ENCODE results near the gene EIF2S2.

The EIF2S2 gene

GRCh38 chr20:34098570-34098969 is 13.5 kb downstream of the EIF2S2 start:
- Histone ChIP-seq H3K27me3 (ENCODE audit: insufficient read depth, low read length) (no peaks in the 10 kb centered on the region), H3K9me3 (ENCODE audit: insufficient read depth, low read depth, low read length) (no peaks in the 10 kb centered on the region), H3K36me3 (ENCODE audit: insufficient read depth, low read depth, low read length) (peaks cover 100% of the 10 kb centered on the region), H3K27ac (ENCODE audit: low read length) (no peak overlapping the region), H3K9ac (ENCODE audit: low read depth, low read length) (no peak overlapping the region), H3K4me1 (ENCODE audit: insufficient read depth, low read length) (no peaks in the 10 kb centered on the region), H3K4me3 (ENCODE audit: low read length) (no peak overlapping the region)

- H3K36me3 ChIP-seq (ENCODE audit: insufficient read depth, low read depth, low read length) = peaks cover 100% of the 10 kb centered on the region
- H3K27me3 ChIP-seq (ENCODE audit: insufficient read depth, low read length) = no peaks in the 10 kb centered on the region
- H3K4me1 ChIP-seq (ENCODE audit: insufficient read depth, low read length) = no peaks in the 10 kb centered on the region
- H3K27ac ChIP-seq (ENCODE audit: low read length) = no peak overlapping the region
- no peak overlapping the region for H3K9ac ChIP-seq (ENCODE audit: low read depth, low read length)
- H3K9me3 ChIP-seq (ENCODE audit: insufficient read depth, low read depth, low read length) = no peaks in the 10 kb centered on the region
- no peak overlapping the region for H3K4me3 ChIP-seq (ENCODE audit: low read length)
These were observed 15.2 kb downstream of the EIF2S2 start for GRCh38 chr20:34096699-34097444.

GRCh38 chr20:34095825-34096224 is 16.2 kb downstream of the EIF2S2 start:
- Histone ChIP-seq H3K9ac (ENCODE audit: low read depth, low read length) (no peak overlapping the region), H3K27me3 (ENCODE audit: insufficient read depth, low read length) (no peaks in the 10 kb centered on the region), H3K9me3 (ENCODE audit: insufficient read depth, low read depth, low read length) (no peaks in the 10 kb centered on the region), H3K36me3 (ENCODE audit: insufficient read depth, low read depth, low read length) (peaks cover 98% of the 10 kb centered on the region), H3K4me3 (ENCODE audit: low read length) (no peak overlapping the region), H3K27ac (ENCODE audit: low read length) (no peak overlapping the region), H3K4me1 (ENCODE audit: insufficient read depth, low read length) (no peaks in the 10 kb centered on the region)

GRCh38 chr20:34093895-34094294 is 18.1 kb downstream of the EIF2S2 start:
- Histone ChIP-seq H3K27ac (ENCODE audit: low read length) (no peak overlapping the region), H3K9me3 (ENCODE audit: insufficient read depth, low read depth, low read length) (no peaks in the 10 kb centered on the region), H3K9ac (ENCODE audit: low read depth, low read length) (no peak overlapping the region), H3K4me1 (ENCODE audit: insufficient read depth, low read length) (no peaks in the 10 kb centered on the region), H3K27me3 (ENCODE audit: insufficient read depth, low read length) (no peaks in the 10 kb centered on the region), H3K36me3 (ENCODE audit: insufficient read depth, low read depth, low read length) (peaks cover 98% of the 10 kb centered on the region), H3K4me3 (ENCODE audit: low read length) (no peak overlapping the region)

- Histone ChIP-seq H3K4me1 (ENCODE audit: insufficient read depth, low read length) (no peaks in the 10 kb centered on the region), H3K4me3 (ENCODE audit: low read length) (no peak overlapping the region), H3K27me3 (ENCODE audit: insufficient read depth, low read length) (no peaks in the 10 kb centered on the region), H3K9ac (ENCODE audit: low read depth, low read length) (no peak overlapping the region), H3K27ac (ENCODE audit: low read length) (no peak overlapping the region), H3K36me3 (ENCODE audit: insufficient read depth, low read depth, low read length) (peaks cover 94% of the 10 kb centered on the region), H3K9me3 (ENCODE audit: insufficient read depth, low read depth, low read length) (no peaks in the 10 kb centered on the region)
These were observed 20.3 kb downstream of the EIF2S2 start for GRCh38 chr20:34091637-34092200.

- H3K4me3 ChIP-seq (ENCODE audit: low read length) = no peak overlapping the region
- H3K9me3 ChIP-seq (ENCODE audit: insufficient read depth, low read depth, low read length) = no peaks in the 10 kb centered on the region
- H3K27me3 ChIP-seq (ENCODE audit: insufficient read depth, low read length) = no peaks in the 10 kb centered on the region
- H3K4me1 ChIP-seq (ENCODE audit: insufficient read depth, low read length) = no peaks in the 10 kb centered on the region
- H3K36me3 ChIP-seq (ENCODE audit: insufficient read depth, low read depth, low read length) = peaks cover 91% of the 10 kb centered on the region
- no peak overlapping the region for H3K27ac ChIP-seq (ENCODE audit: low read length)
- H3K9ac ChIP-seq (ENCODE audit: low read depth, low read length) = no peak overlapping the region
These were observed 21.4 kb downstream of the EIF2S2 start for GRCh38 chr20:34090645-34091044.

- Histone ChIP-seq H3K4me3 (ENCODE audit: low read length) (no peak overlapping the region), H3K9ac (ENCODE audit: low read depth, low read length) (no peak overlapping the region), H3K4me1 (ENCODE audit: insufficient read depth, low read length) (no peaks in the 10 kb centered on the region), H3K9me3 (ENCODE audit: insufficient read depth, low read depth, low read length) (no peaks in the 10 kb centered on the region), H3K27ac (ENCODE audit: low read length) (no peak overlapping the region), H3K36me3 (ENCODE audit: insufficient read depth, low read depth, low read length) (peaks cover 82% of the 10 kb centered on the region), H3K27me3 (ENCODE audit: insufficient read depth, low read length) (no peaks in the 10 kb centered on the region)
These were observed 22.2 kb downstream of the EIF2S2 start for GRCh38 chr20:34089655-34090345.

GRCh38 chr20:34089175-34089479 is 22.9 kb downstream of the EIF2S2 start:
- Histone ChIP-seq H3K4me1 (ENCODE audit: insufficient read depth, low read length) (no peaks in the 10 kb centered on the region), H3K27ac (ENCODE audit: low read length) (no peak overlapping the region), H3K27me3 (ENCODE audit: insufficient read depth, low read length) (no peaks in the 10 kb centered on the region), H3K36me3 (ENCODE audit: insufficient read depth, low read depth, low read length) (peaks cover 76% of the 10 kb centered on the region), H3K9ac (ENCODE audit: low read depth, low read length) (no peak overlapping the region), H3K4me3 (ENCODE audit: low read length) (no peak overlapping the region), H3K9me3 (ENCODE audit: insufficient read depth, low read depth, low read length) (no peaks in the 10 kb centered on the region)

- Histone ChIP-seq H3K9me3 (ENCODE audit: insufficient read depth, low read depth, low read length) (no peaks in the 10 kb centered on the region), H3K4me3 (ENCODE audit: low read length) (no peak overlapping the region), H3K36me3 (ENCODE audit: insufficient read depth, low read depth, low read length) (peaks cover 70% of the 10 kb centered on the region), H3K27me3 (ENCODE audit: insufficient read depth, low read length) (no peaks in the 10 kb centered on the region), H3K4me1 (ENCODE audit: insufficient read depth, low read length) (no peaks in the 10 kb centered on the region), H3K27ac (ENCODE audit: low read length) (no peak overlapping the region), H3K9ac (ENCODE audit: low read depth, low read length) (no peak overlapping the region)
These were observed 23.5 kb downstream of the EIF2S2 start for GRCh38 chr20:34088305-34089174.

- Histone ChIP-seq H3K36me3 (ENCODE audit: insufficient read depth, low read depth, low read length) (peaks cover 59% of the 10 kb centered on the region), H3K27ac (ENCODE audit: low read length) (no peak overlapping the region), H3K4me3 (ENCODE audit: low read length) (no peak overlapping the region), H3K9me3 (ENCODE audit: insufficient read depth, low read depth, low read length) (no peaks in the 10 kb centered on the region), H3K4me1 (ENCODE audit: insufficient read depth, low read length) (no peaks in the 10 kb centered on the region), H3K27me3 (ENCODE audit: insufficient read depth, low read length) (no peaks in the 10 kb centered on the region), H3K9ac (ENCODE audit: low read depth, low read length) (no peak overlapping the region)
These were observed 26.5 kb downstream of the EIF2S2 start for GRCh38 chr20:34085544-34086040.

- Histone ChIP-seq H3K9ac (ENCODE audit: low read depth, low read length) (no peak overlapping the region), H3K4me3 (ENCODE audit: low read length) (no peak overlapping the region), H3K27me3 (ENCODE audit: insufficient read depth, low read length) (no peaks in the 10 kb centered on the region), H3K4me1 (ENCODE audit: insufficient read depth, low read length) (no peaks in the 10 kb centered on the region), H3K27ac (ENCODE audit: low read length) (no peak overlapping the region), H3K36me3 (ENCODE audit: insufficient read depth, low read depth, low read length) (peaks cover 55% of the 10 kb centered on the region), H3K9me3 (ENCODE audit: insufficient read depth, low read depth, low read length) (no peaks in the 10 kb centered on the region)
These were observed 27.7 kb downstream of the EIF2S2 start for GRCh38 chr20:34084227-34084923.
